C4-2B (cell line): ENCODE results near the gene ARSJ.

Experiments used
- ZFX ChIP-seq: fragments of 450-650 bp; IDR thresholded peaks from 2 replicates; pipeline ENCODE4 v1.6.1; 2017
- TF ChIP-seq, protein P1 (sequence below): fragments of 450-650 bp; conservative IDR thresholded peaks from 2 replicates; pipeline ENCODE4 v1.5.1; 2017; ENCODE audit warnings: mild to moderate bottlenecking

DNA sequence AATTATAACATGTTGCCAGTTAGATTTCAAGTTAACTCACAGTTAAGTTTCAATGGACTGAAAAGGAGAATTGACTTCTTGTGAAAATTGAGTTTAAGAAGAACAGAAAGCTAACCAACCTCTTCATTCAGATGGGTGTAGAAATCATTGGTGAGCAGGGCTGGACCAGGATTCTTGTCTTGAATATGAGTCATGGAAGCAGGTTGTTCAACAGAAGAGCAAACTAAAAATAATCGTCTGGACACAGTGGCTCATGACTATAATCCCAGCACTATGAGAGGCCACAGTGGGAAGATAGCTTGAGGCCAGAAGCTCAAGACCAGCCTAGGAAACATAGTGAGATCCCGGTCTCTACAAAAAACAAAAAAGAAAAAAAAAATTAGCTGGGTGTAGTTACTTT is 98.2 kb downstream of the ARSJ start:
- TF ChIP-seq, protein P1, sequence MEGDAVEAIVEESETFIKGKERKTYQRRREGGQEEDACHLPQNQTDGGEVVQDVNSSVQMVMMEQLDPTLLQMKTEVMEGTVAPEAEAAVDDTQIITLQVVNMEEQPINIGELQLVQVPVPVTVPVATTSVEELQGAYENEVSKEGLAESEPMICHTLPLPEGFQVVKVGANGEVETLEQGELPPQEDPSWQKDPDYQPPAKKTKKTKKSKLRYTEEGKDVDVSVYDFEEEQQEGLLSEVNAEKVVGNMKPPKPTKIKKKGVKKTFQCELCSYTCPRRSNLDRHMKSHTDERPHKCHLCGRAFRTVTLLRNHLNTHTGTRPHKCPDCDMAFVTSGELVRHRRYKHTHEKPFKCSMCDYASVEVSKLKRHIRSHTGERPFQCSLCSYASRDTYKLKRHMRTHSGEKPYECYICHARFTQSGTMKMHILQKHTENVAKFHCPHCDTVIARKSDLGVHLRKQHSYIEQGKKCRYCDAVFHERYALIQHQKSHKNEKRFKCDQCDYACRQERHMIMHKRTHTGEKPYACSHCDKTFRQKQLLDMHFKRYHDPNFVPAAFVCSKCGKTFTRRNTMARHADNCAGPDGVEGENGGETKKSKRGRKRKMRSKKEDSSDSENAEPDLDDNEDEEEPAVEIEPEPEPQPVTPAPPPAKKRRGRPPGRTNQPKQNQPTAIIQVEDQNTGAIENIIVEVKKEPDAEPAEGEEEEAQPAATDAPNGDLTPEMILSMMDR: no peak
- no peak for TF ChIP-seq ZFX
